SK-N-SH (cell line): ENCODE measurements around the gene CCDC78. TPM values are rescaled to one million over a fixed set of nuclear protein-coding genes. Genes with fewer than 3 reads are reported as not detected.

Experiments used
- CTCF ChIA-PET: fragments of 300-600, 350-600 bp; formaldehyde crosslinking; extraction: SDS; loops from one replicate; lab custom pipeline; 2021; lab: Yijun Ruan, JAX
- POLR2A ChIA-PET: fragments of 350-600 bp; sonication (Branson Sonifier 250); formaldehyde crosslinking; extraction: SDS; loops from one replicate; lab custom pipeline; 2020; ENCODE audit warnings: antibody characterized with exemption, inconsistent platforms; lab: Yijun Ruan, JAX
- DNase-seq: peaks from one replicate; pipeline ENCODE4 v3.0.0; 2012
- H2AFZ ChIP-seq: fragments of 200-600 bp; sonication (generic); 2 replicates; pipeline ENCODE4 v1.8.1; 2016; ENCODE audit warnings: antibody characterized with exemption, mild to moderate bottlenecking, low read depth
- H3F3A ChIP-seq: fragments of 200-600 bp; sonication (generic); replicated peaks from 2 replicates; pipeline ENCODE3; 2016; ENCODE audit warnings: antibody characterized with exemption, mild to moderate bottlenecking; ENCODE audit not compliant: insufficient read depth
- H3K27ac ChIP-seq, 2 experiments: fragments of 200-500 bp in 1 of 2; fragments of 200-600 bp in 1 of 2; sonication (Bioruptor generic) in 1 of 2; sonication (generic), shearing (Covaris generic) in 1 of 2; 2 replicates each; pipeline versions ENCODE4 v1.5.1 to v1.6.1; 2014 to 2016; ENCODE audit warnings: low read depth in 2 of 2, inconsistent platforms in 1 of 2, low read length in 1 of 2, mild to moderate bottlenecking in 1 of 2, mixed read lengths in 1 of 2
- H3K27me3 ChIP-seq: fragments of 200-600 bp; sonication (generic), shearing (Covaris generic); 2 replicates; pipeline ENCODE4 v1.6.1; 2016; ENCODE audit warnings: mixed run types; ENCODE audit not compliant: insufficient read depth
- H3K36me3 ChIP-seq, 2 experiments: fragments of 200-500 bp in 1 of 2; fragments of 200-600 bp in 1 of 2; sonication (Bioruptor generic) in 1 of 2; sonication (generic) in 1 of 2; replicated peaks in 1 of 2; 2 replicates each; pipeline versions ENCODE3 to v1.5.1; 2014 to 2016; ENCODE audit warnings: low read length in 1 of 2, mild to moderate bottlenecking in 1 of 2; ENCODE audit not compliant: insufficient read depth in 2 of 2, control insufficient read depth in 1 of 2
- H3K4me1 ChIP-seq, 2 experiments: fragments of 200-500 bp in 1 of 2; fragments of 200-600 bp in 1 of 2; sonication (Bioruptor generic) in 1 of 2; sonication (generic), shearing (Covaris generic) in 1 of 2; 2 replicates each; pipeline versions ENCODE4 v1.5.1 to v1.6.1; 2014 to 2016; ENCODE audit warnings: low read depth in 1 of 2, low read length in 1 of 2, mixed run types in 1 of 2; ENCODE audit not compliant: insufficient read depth in 2 of 2, control insufficient read depth in 1 of 2
- H3K4me2 ChIP-seq: fragments of 200-600 bp; sonication (generic), shearing (Covaris generic); 2 replicates; pipeline ENCODE4 v1.6.1; 2017; ENCODE audit warnings: mixed run types
- H3K4me3 ChIP-seq, 2 experiments: fragments of 200-500 bp in 1 of 2; fragments of 200-600 bp in 1 of 2; sonication (Bioruptor generic) in 1 of 2; sonication (generic), shearing (Covaris generic) in 1 of 2; 2 replicates each; pipeline versions ENCODE4 v1.5.1 to v1.8.1; 2014 to 2016; ENCODE audit warnings: low read depth in 2 of 2, inconsistent platforms in 1 of 2, low read length in 1 of 2, mild to moderate bottlenecking in 1 of 2, mixed read lengths in 1 of 2, moderate library complexity in 1 of 2
- H3K79me2 ChIP-seq: fragments of 200-600 bp; sonication (generic); 2 replicates; pipeline ENCODE4 v1.8.1; 2017; ENCODE audit warnings: mild to moderate bottlenecking; ENCODE audit not compliant: insufficient read depth
- H3K9ac ChIP-seq: fragments of 200-600 bp; sonication (generic); 2 replicates; pipeline ENCODE4 v1.6.1; 2017; ENCODE audit warnings: mixed run types
- H3K9me2 ChIP-seq: fragments of 200-600 bp; sonication (generic); 2 replicates; pipeline ENCODE4 v1.6.1; 2017; ENCODE audit warnings: mixed run types
- H3K9me3 ChIP-seq: fragments of 200-600 bp; sonication (generic); 2 replicates; pipeline ENCODE4 v1.6.1; 2017; ENCODE audit warnings: mixed run types, mild to moderate bottlenecking, moderate library complexity
- H4K20me1 ChIP-seq: fragments of 200-600 bp; sonication (generic); 2 replicates; pipeline ENCODE4 v1.6.1; 2017; ENCODE audit warnings: mild to moderate bottlenecking, mixed run types; ENCODE audit not compliant: insufficient read depth
- CHD2 ChIP-seq: fragments of 150-350 bp; IDR thresholded peaks from 2 replicates; pipeline ENCODE4 v1.6.1; 2018; ENCODE audit warnings: low read length; ENCODE audit not compliant: partially characterized antibody
- EP300 ChIP-seq, 2 experiments: IDR thresholded peaks; 2 replicates each; pipeline versions ENCODE4 v1.4.0 to v1.6.1; 2012; ENCODE audit warnings: borderline replicate concordance in 1 of 2, low read depth in 1 of 2, low read length in 1 of 2
- FOXM1 ChIP-seq: IDR thresholded peaks from 2 replicates; pipeline ENCODE4 v1.4.0; 2012; ENCODE audit warnings: low read depth, mild to moderate bottlenecking
- GABPA ChIP-seq: IDR thresholded peaks from 2 replicates; pipeline ENCODE4 v1.4.0; 2012; ENCODE audit warnings: low read depth, mild to moderate bottlenecking
- JUND ChIP-seq: IDR thresholded peaks from 2 replicates; pipeline ENCODE4 v1.4.0; 2012
- MXI1 ChIP-seq: IDR thresholded peaks from 2 replicates; pipeline ENCODE4 v1.6.1; 2012; ENCODE audit warnings: mild to moderate bottlenecking, low read depth, low read length, improper control_type of control experiment
- NFIC ChIP-seq: IDR thresholded peaks from 2 replicates; pipeline ENCODE4 v1.4.0; 2012; ENCODE audit warnings: borderline replicate concordance
- RCOR1 ChIP-seq: fragments of 150-350 bp; IDR thresholded peaks from 2 replicates; pipeline ENCODE4 v1.6.1; 2017; ENCODE audit warnings: antibody characterized with exemption, low read length
- RFX5 ChIP-seq: IDR thresholded peaks from 2 replicates; pipeline ENCODE4 v1.6.1; 2012; ENCODE audit warnings: mild to moderate bottlenecking, improper control_type of control experiment, low read length
- RXRA ChIP-seq: IDR thresholded peaks from 2 replicates; pipeline ENCODE4 v1.4.0; 2012; ENCODE audit warnings: low read depth, mild to moderate bottlenecking, borderline replicate concordance
- SIN3A ChIP-seq: IDR thresholded peaks from 2 replicates; pipeline ENCODE4 v1.6.1; 2012; ENCODE audit warnings: low read depth, mild to moderate bottlenecking, low read length, moderate library complexity, borderline replicate concordance
- SMC3 ChIP-seq: IDR thresholded peaks from 2 replicates; pipeline ENCODE4 v1.6.1; 2012; ENCODE audit warnings: low read depth, low read length, improper control_type of control experiment
- TAF1 ChIP-seq: IDR thresholded peaks from 2 replicates; pipeline ENCODE4 v1.6.1; 2012; ENCODE audit warnings: low read depth, mild to moderate bottlenecking, low read length, moderate library complexity, borderline replicate concordance
- TEAD4 ChIP-seq: IDR thresholded peaks from 2 replicates; pipeline ENCODE4 v1.4.0; 2012; ENCODE audit warnings: mild to moderate bottlenecking, borderline replicate concordance; ENCODE audit not compliant: insufficient read depth
- WGBS: methylation state at CpG from one replicate; pipeline ENCODE4 v1.1.6; 2017; ENCODE audit warnings: low lambda C conversion rate; 5-methylcytosine and 5-hydroxymethylcytosine counted together
- polyA plus RNA-seq, 3 experiments: library from polyadenylated mRNA; depleted of rRNA; stranded (reverse); fragments of >200 nt; gene quantifications; 2 replicates each; pipeline ENCODE4 v1.2.3, GENCODE V29; 2012
- TF ChIP-seq, protein P1 (sequence below): fragments of 150-350 bp; IDR thresholded peaks from 2 replicates; pipeline ENCODE4 v1.6.1; 2017; ENCODE audit warnings: antibody characterized with exemption, low read length, low read depth, borderline replicate concordance
- TF ChIP-seq, protein P2 (sequence below): IDR thresholded peaks from 2 replicates; pipeline ENCODE4; 2012
- TF ChIP-seq, protein P3 (sequence below): fragments of 200-600 bp; sonication (generic); IDR thresholded peaks from 2 replicates; pipeline ENCODE4 v1.6.1; 2017; ENCODE audit warnings: antibody characterized with exemption, mild to moderate bottlenecking, moderate library complexity

Gene CCDC78
- polyA plus RNA-seq, 1 of the 3 experiments (the other 2 are of a cell fraction), result 15.4 TPM

DNA sequence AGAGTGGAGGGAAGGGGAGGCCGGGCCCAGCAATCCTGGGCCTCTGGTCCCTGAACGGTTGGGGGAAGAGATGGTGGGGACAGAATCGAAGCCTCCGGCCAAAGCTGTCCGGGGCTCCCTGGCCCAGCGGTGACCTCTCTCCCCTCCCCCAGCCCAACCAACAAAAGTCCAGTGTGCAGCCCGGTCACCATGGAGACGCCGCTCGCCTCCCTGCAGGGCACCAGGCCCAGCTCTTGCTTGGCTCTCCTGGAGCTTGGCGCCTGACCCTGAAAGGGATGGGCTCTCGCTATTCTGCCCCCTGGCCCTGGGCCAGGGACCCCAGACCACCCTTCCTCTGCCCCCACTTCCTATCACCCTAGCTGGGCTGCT lies 10.1 kb downstream of the CCDC78 start:
- Histone ChIP-seq H3K4me3 (peak overlapping the region; percentile 66 to 70), H3K36me3 (peaks cover 0 to 4% of the 10 kb centered on the region in 2 experiments), H3K4me1 (peaks cover 13 to 43% of the 10 kb centered on the region in 2 experiments; a peak in 3 of 4 replicates), H4K20me1 (peaks cover 12% of the 10 kb centered on the region; the same call in 1 of the 2 replicates), H3K9me3 (no peaks in the 10 kb centered on the region), H3F3A (peaks cover 28% of the 10 kb centered on the region), H3K79me2 (0 out of 2 replicates have a peak, but pooled peaks cover 2% of the 10 kb centered on the region), H3K27ac (peak overlapping the region; percentile 56 to 91; a peak in 3 of 4 replicates), H2AFZ (no peak overlapping the region), H3K27me3 (no peaks in the 10 kb centered on the region), H3K4me2 (peak overlapping the region; percentile 93), H3K9me2 (no peaks in the 10 kb centered on the region), H3K9ac (peak overlapping the region; percentile 67; the same call in 1 of the 2 replicates)
- ChIA-PET CTCF (interaction anchor here (0.6 to 22.4 kb wide), 10 partner anchors 11 to 68 kb away, joined by 3 to 358 read pairs (median 9); partner anchors contain the start of genes ANTKMT, CCDC78, CHTF18 and CIAO3), POLR2A (interaction anchor here (0.7 to 2.6 kb wide), 8 partner anchors 9 to 68 kb away, joined by 3 to 13 read pairs (median 4); partner anchors contain the start of genes CCDC78 and CIAO3)
- no peak for TF ChIP-seq GABPA
- TF ChIP-seq TEAD4, result no peak
- no peak for TF ChIP-seq RXRA
- TF ChIP-seq FOXM1, result no peak
- TF ChIP-seq, protein P1, sequence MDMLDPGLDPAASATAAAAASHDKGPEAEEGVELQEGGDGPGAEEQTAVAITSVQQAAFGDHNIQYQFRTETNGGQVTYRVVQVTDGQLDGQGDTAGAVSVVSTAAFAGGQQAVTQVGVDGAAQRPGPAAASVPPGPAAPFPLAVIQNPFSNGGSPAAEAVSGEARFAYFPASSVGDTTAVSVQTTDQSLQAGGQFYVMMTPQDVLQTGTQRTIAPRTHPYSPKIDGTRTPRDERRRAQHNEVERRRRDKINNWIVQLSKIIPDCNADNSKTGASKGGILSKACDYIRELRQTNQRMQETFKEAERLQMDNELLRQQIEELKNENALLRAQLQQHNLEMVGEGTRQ, result no peak
- peak; percentile 65 for TF ChIP-seq CHD2
- TF ChIP-seq EP300 (IDR thresholded peaks at IDR 0.05; ENCODE audit: borderline replicate concordance in 1 of 2, low read depth in 1 of 2, low read length in 1 of 2), result peak in 1 of 2 experiments; percentile 40; a peak in 2 of 4 replicates
- TF ChIP-seq RCOR1, result no peak; the same call in 1 of the 2 replicates
- TF ChIP-seq NFIC, result peak; percentile 23
- no peak for TF ChIP-seq JUND
- TF ChIP-seq SMC3, result no peak
- TF ChIP-seq MXI1, result no peak; the same call in 1 of the 2 replicates
- peak; percentile 86 for DNase-seq
- 20% methylated on average over 1 of the region's 12 CpGs for WGBS

DNA sequence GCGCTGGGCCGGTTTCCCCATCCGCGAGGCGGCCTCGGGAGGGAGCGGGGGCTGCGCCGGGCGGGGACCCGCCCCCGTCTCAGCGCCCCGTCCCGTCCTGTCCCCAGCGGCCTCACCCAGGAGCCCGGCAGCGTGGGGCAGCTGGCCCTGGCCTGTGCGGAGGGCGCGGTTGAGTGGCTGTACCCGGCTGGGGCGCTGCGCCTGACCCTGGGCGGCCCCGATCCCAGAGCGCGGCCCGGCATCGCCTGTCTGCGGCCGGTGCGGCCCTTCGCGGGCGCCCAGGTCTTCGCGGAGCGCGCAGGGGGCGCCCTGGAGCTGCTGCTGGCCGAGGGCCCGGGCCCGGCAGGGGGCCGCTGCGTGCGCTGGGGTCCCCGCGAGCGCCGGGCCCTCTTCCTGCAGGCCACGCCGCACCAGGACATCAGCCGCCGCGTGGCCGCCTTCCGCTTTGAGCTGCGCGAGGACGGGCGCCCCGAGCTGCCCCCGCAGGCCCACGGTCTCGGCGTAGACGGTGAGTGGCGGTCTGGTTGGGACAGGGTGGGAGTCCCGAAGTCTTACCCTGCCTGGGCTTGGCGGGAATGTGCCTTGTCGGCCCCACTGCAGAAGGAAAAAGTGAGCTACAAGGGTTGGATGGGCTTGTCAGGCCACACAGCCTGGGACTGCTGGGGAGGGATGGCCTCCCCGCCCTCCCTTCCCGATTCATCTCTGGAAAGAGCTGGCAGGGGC lies 10.6 kb downstream of the CCDC78 start:
- 10% methylated on average over 4 of the region's 74 CpGs for WGBS
- peak overlapping the region; percentile 56 to 91; a peak in 3 of 4 replicates for H3K27ac ChIP-seq
- peaks cover 30% of the 10 kb centered on the region for H3F3A ChIP-seq
- POLR2A ChIA-PET, result interaction anchor here (1.1 to 2.6 kb wide), 7 partner anchors 9 to 68 kb away, joined by 3 to 13 read pairs (median 4); partner anchors contain the start of gene CCDC78
- H3K4me2 ChIP-seq, result peak overlapping the region; percentile 93
- H3K9me3 ChIP-seq, result no peaks in the 10 kb centered on the region
- peak; percentile 81 for DNase-seq
- 0 out of 2 replicates have a peak, but pooled peaks cover 2% of the 10 kb centered on the region for H3K79me2 ChIP-seq
- peak overlapping the region; percentile 66 to 70 for H3K4me3 ChIP-seq
- H3K9me2 ChIP-seq, result no peaks in the 10 kb centered on the region
- TF ChIP-seq, protein P2, sequence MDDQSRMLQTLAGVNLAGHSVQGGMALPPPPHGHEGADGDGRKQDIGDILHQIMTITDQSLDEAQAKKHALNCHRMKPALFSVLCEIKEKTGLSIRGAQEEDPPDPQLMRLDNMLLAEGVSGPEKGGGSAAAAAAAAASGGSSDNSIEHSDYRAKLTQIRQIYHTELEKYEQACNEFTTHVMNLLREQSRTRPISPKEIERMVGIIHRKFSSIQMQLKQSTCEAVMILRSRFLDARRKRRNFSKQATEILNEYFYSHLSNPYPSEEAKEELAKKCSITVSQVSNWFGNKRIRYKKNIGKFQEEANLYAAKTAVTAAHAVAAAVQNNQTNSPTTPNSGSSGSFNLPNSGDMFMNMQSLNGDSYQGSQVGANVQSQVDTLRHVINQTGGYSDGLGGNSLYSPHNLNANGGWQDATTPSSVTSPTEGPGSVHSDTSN, result no peak; the same call in 1 of the 2 replicates
- TF ChIP-seq, protein P3, sequence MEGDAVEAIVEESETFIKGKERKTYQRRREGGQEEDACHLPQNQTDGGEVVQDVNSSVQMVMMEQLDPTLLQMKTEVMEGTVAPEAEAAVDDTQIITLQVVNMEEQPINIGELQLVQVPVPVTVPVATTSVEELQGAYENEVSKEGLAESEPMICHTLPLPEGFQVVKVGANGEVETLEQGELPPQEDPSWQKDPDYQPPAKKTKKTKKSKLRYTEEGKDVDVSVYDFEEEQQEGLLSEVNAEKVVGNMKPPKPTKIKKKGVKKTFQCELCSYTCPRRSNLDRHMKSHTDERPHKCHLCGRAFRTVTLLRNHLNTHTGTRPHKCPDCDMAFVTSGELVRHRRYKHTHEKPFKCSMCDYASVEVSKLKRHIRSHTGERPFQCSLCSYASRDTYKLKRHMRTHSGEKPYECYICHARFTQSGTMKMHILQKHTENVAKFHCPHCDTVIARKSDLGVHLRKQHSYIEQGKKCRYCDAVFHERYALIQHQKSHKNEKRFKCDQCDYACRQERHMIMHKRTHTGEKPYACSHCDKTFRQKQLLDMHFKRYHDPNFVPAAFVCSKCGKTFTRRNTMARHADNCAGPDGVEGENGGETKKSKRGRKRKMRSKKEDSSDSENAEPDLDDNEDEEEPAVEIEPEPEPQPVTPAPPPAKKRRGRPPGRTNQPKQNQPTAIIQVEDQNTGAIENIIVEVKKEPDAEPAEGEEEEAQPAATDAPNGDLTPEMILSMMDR, result peak; percentile 28
- TF ChIP-seq RFX5 (no peak), TAF1 (no peak), SIN3A (peak; percentile 10; the same call in 1 of the 2 replicates), FOXM1 (no peak)
- H3K27me3 ChIP-seq, result no peaks in the 10 kb centered on the region
- H3K9ac ChIP-seq, result peak overlapping the region; percentile 67
- CTCF ChIA-PET, result interaction anchor here (0.6 to 22.4 kb wide), 10 partner anchors 11 to 69 kb away, joined by 3 to 358 read pairs (median 9); partner anchors contain the start of genes ANTKMT, CCDC78, CHTF18 and CIAO3
- H3K36me3 ChIP-seq, result peaks cover 0 to 4% of the 10 kb centered on the region in 2 experiments
- H3K4me1 ChIP-seq, result peaks cover 18 to 47% of the 10 kb centered on the region in 2 experiments; a peak in 3 of 4 replicates
- no peak overlapping the region for H2AFZ ChIP-seq
- H4K20me1 ChIP-seq, result peaks cover 12% of the 10 kb centered on the region; the same call in 1 of the 2 replicates
